ENCODE data around the gene FAM53C.
"Not testable (repeated sequence)": the region's sequence is repeated elsewhere in the genome, so short reads cannot be mapped to it uniquely, and the experiment has no call there.

FAM53C gene

GRCh38 chr5:138351517-138351916 is 13.5 kb downstream of the FAM53C start:
- FAIRE-seq, result no peak

- no peak for FAIRE-seq
Measured at GRCh38 chr5:138352071-138352721, 14.1 kb downstream of the FAM53C start, which contains the start of gene KDM3B. Gene KDM3B, plus strand, starts transcription at chr5:138352685. Its CDS starts 111 bp downstream, at chr5:138352796.

- no peak for FAIRE-seq
Measured at GRCh38 chr5:138352722-138353559, 14.9 kb downstream of the FAM53C start.

DNA sequence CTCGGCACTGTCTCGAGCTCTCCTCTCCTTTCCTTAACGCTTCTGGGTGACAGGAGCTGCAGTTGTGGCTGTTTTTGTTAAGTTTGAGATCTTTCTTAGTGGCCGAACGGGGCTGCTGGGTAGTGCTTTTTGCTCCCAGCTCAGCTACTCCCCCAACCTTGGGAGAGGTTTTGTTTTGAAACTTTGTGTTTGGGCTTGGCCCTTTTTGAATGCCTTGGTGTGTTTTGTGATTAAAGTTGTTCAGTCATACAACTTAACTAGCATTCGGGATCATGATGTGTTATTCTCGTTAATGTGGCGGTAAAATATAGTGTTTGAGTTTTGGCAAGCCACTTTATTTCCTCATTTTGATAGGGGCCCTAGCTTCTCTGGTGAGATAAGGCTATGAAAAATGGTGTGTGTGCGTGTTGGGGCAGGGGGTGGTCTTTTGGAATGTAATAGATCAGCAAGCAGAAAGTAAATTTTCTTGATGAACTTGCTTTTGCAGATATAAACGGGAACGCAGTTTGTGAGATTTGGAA is 15.6 kb downstream of the FAM53C start:
- FAIRE-seq, result no peak

- no peak for FAIRE-seq
Measured at GRCh38 chr5:138354387-138354786, 16.3 kb downstream of the FAM53C start.

GRCh38 chr5:138354926-138355378 is 16.9 kb downstream of the FAM53C start:
- no peak for FAIRE-seq

- no peak for FAIRE-seq
Measured at GRCh38 chr5:138359621-138360020, 21.6 kb downstream of the FAM53C start.

- no peak for FAIRE-seq
Measured at GRCh38 chr5:138360941-138361452, 22.9 kb downstream of the FAM53C start.

DNA sequence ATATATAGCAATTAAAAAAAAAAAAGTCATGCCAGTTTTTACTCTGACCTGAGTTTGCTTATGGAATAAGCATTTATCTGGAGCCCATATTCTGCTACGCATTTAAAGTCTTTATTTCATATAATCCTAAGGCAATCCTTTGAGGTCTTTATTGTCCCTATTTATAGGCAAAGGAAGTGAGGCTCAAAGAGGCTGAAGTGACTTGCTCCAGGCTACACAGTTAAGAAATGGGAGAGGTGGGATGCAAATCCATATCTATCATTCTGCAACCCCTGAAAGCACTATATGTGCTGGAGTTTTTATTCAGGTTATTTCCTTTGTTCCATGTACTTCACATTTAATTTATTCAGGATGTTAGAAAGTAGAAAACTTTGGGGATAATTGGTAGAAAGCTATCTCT is 26.5 kb downstream of the FAM53C start:
- no peak for FAIRE-seq

DNA sequence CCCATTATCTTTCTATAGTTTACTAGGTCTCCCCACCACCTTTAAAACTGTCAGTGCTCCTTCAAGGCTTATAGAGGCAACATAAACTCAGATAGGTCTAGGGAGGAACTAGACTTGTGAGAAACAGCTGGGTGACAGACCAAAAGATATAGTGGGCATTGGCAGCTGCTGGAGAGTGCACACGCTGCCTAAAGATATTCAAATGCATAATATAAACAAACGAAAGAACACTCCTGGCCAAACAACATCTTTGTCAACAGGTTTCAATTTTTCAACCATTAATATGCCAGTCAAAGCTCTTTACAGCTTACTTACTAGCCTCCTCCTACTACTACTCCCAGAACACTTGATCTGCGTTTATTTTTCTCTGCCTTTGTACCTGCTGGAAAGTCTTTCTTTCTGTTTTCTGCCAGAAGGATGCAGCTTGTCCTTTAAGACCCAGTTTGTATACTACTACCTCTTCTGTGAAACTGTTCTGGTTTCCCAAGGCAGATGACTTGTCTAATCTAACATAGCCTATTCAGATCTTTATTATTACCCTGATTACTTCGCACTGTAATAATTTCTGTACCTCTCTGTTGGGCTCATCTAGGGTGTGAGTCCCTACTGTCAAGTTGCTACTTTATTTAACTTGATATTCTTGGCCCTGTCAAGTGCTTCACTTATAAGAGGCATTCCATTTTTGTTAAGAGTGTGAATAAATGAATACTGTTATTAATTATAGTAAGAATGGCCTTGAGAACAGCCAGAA is 28.7 kb downstream of the FAM53C start:
- FAIRE-seq, result no peak

DNA sequence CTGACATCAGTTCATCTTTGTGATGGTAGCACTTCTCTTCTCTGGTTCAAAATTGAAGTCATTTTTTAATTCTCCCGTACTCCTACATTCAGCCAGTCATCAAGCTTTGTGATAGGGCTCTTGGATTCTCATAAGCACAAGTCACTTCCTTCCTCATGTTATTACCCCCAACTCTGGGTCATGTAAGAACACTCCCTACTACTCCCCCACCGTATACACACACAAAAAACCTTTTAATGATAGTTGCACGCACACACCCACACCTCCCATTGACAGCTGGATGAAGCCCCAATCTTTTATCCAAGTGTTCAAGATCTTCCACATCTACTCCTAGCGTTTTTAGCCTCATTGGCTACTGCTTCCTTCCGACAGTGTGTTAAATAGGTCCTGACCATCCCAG is 31.2 kb downstream of the FAM53C start:
- FAIRE-seq, result no peak

DNA sequence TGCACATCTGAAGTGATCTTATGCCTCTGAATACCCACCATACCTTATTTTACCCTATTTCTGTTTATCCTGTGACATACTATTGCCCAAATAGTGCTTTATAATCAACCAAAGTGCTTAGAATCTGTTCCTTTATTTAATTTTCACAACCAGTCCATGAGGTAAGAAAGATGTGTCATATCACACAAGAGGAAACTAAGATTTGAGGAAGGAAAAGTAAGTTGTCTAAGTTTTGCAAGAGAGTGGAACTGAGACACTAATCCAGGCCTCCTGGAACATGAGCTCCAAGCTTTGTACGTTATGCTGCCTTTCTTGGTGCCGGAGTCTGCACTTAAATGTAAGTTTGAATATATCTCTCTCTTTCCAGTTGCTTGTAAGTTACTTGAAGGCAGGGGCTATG is 31.6 kb downstream of the FAM53C start:
- no peak for FAIRE-seq

DNA sequence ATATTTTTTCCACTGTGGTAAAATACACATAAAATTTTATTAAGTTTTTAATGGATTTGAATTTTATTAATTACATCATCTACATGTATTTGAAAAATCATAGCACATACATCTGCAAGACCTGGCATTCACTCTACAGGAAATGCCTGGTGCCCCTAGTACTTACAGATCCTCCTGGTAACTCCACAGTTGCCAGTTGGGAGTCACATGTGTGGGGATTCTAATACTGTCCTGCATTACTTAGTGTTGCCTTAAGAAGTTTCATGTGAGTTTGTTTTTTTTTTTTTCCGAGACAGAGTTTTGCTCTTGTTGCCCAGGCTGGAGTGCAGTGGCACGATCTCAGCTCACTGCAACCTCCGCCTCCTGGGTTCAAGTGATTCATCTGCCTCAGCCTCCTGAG is 32.5 kb downstream of the FAM53C start:
- no peak for FAIRE-seq

- no peak for FAIRE-seq
Measured at GRCh38 chr5:138371454-138371853, 33.4 kb downstream of the FAM53C start.

DNA sequence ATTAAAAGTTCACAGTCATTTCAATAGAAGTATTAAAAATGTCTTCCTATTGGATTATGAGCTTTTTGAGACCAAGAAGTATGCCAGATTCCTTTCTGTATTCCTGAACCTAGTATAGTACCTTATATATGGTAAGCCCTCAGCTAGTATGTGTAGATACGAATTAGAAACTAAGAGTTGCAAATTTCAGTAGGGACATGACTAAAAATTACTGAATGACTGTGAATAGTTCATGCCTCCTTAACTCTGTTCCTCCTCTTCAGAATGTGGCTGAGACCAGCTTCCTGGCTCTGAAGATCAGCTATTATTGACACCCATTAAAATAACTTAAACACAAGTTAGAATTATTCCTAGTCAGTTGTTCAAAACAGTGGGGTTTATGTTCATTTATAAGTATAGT is 34.2 kb downstream of the FAM53C start:
- FAIRE-seq, result no peak

DNA sequence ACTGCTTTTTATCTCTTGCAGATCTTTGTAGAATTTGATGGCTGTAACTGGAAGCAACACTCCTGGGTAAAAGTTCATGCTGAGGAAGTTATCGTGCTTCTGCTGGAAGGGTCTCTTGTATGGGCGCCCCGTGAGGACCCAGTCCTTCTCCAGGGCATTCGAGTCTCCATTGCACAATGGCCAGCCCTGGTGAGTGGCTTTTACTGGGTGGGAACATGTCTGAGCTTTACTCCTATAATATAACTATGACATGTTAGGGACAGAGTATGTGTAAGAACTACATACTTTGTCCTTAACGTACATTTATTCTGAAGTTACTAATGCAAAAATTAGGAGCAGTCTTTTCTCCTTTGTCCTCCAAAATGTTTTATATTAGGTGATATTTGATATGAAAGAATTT is 34.6 kb downstream of the FAM53C start:
- FAIRE-seq, result no peak

GRCh38 chr5:138382347-138382746 is 44.3 kb downstream of the FAM53C start:
- no peak for FAIRE-seq

- FAIRE-seq, result no peak
Measured at GRCh38 chr5:138385660-138386059, 47.6 kb downstream of the FAM53C start.

GRCh38 chr5:138386290-138386689 is 48.2 kb downstream of the FAM53C start:
- no peak for FAIRE-seq

GRCh38 chr5:138389332-138389731 is 51.3 kb downstream of the FAM53C start:
- FAIRE-seq, result no peak

DNA sequence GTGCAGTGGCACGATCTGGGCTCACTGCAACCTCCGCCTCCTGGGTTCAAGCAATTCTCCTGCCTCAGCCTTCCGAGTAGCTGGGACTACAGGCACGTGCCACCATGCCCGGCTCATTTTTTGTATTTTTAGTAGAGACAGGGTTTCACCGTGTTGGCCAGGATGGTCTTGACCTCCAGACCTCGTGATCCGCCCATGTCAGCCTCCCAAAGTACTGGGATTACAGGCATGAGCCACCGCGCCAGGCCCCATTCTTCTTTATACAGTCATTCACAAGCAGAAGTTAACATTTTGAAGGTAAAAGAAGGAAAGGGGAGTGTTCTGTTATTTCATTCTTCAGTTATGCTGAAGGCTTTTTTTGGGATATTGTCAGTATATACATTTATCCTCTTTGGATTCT is 51.8 kb downstream of the FAM53C start:
- not testable (repeated sequence) for FAIRE-seq

GRCh38 chr5:138391859-138392386 is 53.9 kb downstream of the FAM53C start:
- FAIRE-seq, result no peak

Measured in colon (tissue), 2 donors.